NCI-H2107 treated with DMSO at 0.1 percent for 48 hours (cell line): ENCODE data around the gene DLG2.
A peak's percentile ranks its signal among the peaks of the same experiment; 100 is the strongest.
"Not testable (repeated sequence)": the region's sequence is repeated elsewhere in the genome, so short reads cannot be mapped to it uniquely, and the experiment has no call there.

ENCODE experiments used
- DNase-seq: peaks from one replicate; lab custom pipeline; 2025; ENCODE audit not compliant: unreplicated experiment; lab: John Stamatoyannopoulos, UW

The DLG2 gene

GRCh38 chr11:83778596-83778995, 1848.5 kb downstream of the DLG2 start:
- no peak for DNase-seq

DNA sequence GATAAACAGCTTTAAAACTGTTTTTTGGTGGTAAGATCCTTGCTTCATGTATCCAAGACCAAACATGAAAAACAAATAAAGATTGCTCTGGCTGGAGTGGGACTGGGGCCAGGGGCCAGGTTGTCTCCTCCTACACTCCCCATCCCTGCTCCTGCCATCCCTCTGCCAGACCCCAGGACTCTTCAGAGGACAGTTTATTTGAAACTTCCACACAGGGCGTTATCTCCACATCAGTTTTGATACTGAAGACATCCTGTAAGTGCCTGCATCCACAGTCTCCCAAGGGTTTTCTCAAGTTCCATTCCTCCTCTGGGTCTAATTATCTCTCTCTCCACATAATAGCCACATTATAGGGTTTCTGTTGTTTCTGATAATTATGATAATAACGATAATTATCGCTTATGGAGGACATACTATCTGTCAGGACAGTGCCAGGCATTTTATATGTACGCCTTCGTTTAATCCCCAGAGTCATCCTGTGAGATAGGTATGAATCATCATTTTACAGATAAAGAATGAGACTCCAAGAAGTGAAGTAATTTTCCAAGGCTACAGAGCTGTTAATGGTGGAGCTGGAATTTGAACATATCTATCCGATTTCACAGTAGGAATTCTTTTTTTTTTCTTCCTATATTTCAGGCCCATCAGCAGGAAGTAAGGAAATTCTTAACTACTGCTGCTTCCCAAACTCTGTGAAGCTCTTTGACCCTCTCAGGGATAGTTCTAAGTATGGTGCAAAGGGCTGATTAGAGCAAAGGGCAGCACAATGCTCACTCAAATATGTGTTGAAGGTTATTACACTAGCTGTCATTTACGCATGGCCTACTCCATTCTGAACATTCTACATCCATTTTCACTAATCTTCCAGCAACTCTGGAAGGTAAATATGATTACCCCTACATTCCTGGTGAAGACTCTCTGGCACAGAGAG, 1852.9 kb downstream of the DLG2 start:
- no peak for DNase-seq

DNA sequence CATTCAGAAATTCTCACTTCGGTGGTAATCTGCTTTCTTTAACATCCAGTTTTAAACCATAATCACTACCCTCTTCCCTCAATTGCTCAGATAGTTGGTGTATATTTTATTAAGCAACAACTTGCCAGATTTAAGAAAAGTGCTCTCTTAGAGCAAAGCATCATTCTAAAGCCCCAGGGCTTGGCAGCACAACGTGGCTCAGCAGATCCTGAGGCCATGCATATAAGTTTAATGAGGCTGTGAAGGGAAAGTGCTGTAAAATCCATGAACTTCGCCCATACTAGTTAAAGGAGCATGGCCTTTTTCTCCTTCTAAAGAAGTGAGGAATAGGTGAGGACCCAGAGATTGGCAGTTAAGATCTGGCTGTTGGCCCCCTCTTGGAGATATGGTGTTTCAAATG, 1858.7 kb downstream of the DLG2 start:
- DNase-seq = no peak

GRCh38 chr11:83766932-83767331, 1860.2 kb downstream of the DLG2 start:
- DNase-seq = no peak

DNA sequence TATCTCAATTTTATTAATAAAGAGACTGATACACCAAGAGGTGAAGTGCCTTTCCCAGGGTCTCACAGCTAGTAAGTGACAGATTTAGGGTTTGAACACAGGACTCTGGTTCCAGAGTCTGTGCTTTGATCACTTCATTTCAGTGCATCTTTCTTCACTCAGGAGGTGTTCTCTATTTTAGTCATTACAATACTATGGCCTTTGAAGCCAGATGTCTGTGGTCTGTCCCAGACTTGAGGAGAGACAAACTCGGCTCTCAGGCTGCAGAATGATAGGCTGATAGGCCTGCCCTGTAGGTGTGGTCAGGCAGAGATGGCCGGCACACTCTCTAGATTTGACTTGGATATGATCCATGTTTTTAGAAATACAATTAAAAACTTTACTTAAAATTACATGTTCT, 1862.5 kb downstream of the DLG2 start:
- no peak for DNase-seq

GRCh38 chr11:83760932-83761331, 1866.2 kb downstream of the DLG2 start:
- no peak for DNase-seq

- DNase-seq = no peak
Observed at GRCh38 chr11:83759148-83759547, 1868.0 kb downstream of the DLG2 start.

DNA sequence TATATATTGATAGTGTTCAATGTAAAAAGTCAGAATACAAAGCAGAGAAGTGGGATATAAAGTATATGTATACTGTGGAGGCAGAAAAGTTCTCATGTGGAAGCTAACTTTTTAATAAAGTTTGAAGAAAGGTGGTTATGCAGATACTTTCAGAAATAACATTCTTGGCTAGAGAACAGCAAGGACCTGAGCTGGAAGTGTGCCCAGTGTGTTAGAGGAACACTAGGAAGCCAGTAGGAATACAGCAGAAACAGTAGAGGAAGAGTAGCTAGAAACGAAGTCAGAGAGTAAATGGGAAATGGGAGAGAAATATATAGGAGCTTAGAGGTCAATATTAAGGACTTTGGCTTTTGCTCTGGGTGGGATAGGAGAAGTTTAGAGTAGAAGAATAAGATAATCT, 1876.1 kb downstream of the DLG2 start:
- DNase-seq = no peak

DNA sequence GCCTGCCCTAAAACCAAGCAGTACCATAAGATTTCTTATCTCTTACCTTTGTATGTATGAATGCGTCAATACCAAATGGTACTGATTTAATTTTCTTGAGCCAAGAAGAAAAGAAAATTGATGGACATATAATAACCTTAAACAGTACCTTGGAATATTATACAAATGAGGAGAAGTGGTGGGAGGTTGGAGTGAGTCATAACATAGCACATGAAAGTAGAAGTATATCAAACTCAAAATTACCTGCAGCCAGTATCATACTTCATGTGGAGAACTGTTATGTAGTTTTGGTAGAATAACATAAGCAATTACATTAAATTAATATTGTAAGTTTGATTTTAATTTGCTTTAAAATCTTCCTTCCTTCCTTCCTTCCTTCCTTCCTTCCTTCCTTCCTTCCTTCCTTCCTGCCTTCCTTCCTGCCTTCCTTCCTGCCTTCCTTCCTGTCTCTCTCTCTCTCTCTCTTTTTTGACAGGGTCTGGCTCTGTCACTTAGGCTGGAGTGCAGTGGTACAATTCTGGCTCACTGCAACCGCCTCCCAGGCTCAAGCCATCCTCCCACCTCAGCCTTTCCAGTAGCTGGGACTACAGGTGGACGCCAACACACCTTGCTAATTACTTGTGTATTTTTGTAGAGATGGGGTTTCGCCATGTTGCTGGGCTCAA, 1880.1 kb downstream of the DLG2 start:
- DNase-seq = no peak

DNA sequence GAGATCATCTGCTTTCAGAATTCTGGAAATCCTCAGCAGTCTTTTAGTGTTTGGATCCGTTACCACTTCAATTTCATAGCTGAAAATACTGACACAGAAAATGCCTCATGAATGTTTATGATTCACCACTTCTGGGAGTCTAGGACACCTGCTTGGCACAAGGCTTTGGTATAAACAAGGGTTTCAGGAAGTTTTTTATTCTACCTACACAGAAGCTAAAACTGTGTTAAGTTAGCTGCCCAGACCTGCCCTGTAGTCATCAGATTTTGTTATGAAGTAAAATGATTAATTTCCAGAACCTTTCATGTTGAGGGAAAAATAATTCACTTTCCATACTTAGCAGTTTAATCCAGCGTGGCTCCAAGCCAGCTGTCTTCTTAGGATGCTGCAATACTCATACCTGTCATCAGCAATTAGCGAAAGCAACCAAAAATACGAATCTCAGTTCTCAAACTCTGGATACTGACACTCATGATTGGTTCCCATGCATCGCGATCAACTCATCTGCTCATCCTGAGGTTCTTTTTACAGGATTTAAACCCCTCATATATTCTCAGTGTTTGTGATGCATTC, 1882.4 kb downstream of the DLG2 start:
- DNase-seq = no peak

- no peak for DNase-seq
Observed at GRCh38 chr11:83736684-83737083, 1890.5 kb downstream of the DLG2 start.

- DNase-seq = no peak
Observed at GRCh38 chr11:83734120-83734519, 1893.0 kb downstream of the DLG2 start.

GRCh38 chr11:83731288-83731687, 1895.9 kb downstream of the DLG2 start:
- not testable (repeated sequence) for DNase-seq

DNA sequence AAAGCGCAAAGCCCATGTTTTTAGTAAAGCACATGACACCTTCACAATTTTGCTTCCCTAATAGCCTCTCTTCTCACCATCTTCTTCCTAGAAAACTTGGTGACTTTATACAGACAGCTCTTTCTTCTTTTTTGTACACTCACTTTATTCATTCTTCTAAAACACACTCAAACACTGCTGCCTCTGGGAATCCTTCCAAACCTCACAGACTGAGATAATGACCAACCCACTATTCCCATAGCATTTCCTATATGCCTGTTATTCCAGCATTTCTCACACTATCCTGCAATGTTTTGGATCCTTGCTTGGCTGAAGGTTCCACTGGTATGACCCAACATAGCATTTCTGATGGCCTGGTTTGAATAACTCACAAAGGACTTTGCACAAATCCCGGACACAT, 1898.9 kb downstream of the DLG2 start:
- DNase-seq = no peak

DNA sequence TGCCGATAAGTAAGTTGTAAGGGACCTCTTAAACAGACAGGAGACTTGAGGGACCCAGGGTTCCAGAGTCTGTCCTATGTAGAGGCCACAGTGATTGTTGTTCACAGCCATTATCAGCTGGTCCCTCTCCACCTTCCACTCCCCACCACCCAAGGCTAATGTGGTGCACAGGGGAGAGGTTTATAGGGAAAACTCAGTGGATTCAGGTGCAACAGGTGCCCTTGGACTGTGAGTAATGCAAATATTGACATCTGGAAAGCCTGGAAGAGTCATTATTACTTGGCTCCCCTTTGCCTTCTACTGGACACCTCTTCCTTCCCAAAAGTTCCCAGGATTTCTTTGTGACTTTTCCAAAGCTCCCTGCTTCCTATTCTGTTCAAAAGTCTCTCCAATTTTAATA, 1899.9 kb downstream of the DLG2 start:
- DNase-seq = no peak

GRCh38 chr11:83726316-83726715, 1900.8 kb downstream of the DLG2 start:
- DNase-seq = no peak

GRCh38 chr11:83725728-83726127, 1901.4 kb downstream of the DLG2 start:
- DNase-seq = no peak

DNA sequence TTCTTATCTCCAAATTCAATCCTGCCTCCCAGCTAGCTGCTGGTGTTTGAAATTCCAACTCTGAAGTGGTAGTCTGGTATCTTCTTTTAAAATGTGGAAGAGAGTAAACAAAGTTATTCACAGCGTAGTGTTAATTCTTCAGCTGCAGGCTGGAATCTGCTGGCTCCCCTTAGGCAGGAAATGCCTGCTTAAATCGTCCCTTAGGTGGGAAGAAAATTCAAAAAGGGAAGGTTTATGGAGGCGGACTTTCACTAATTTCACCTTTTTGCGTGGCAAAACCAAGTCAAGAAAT, 1901.9 kb downstream of the DLG2 start:
- DNase-seq = no peak

DNA sequence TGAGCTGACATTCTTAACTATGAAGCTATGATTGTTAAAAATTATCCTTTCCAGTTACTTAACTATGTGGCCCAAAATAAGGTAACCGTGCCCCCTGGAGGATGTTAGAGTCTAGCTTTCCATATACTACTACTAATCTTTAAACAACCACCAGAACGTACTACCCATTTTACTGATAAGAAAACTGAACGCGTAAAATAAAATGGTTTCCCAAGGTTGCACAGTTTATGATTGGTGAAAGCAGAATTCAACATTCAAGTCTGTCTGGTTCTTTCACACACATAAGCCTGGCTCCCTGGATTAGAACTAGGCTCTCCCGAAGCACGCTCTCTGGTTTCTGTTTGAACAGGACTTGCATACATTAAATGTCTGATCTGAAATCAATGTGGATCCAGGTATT, 1903.1 kb downstream of the DLG2 start:
- DNase-seq = peak; percentile 48

- no peak for DNase-seq
Observed at GRCh38 chr11:83722392-83723119, 1904.6 kb downstream of the DLG2 start.

DNA sequence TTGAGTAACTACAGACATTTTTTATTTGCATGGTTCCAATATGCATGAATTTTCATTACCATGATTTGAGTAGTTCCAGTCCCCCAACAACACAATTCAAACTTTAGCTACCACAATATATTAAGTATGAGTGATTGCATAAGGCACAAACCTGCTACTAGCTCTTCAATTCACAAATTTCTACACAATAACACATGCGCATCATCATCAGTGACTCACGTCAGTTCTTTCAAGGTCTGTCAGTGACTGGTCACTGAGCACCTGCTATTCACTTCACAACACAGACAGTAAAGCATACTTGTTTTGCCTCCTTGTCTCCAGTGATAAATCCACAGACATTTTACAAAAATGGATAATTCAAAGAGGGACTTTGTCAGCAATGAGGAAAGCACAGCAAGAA, 1905.9 kb downstream of the DLG2 start:
- DNase-seq = no peak

DNA sequence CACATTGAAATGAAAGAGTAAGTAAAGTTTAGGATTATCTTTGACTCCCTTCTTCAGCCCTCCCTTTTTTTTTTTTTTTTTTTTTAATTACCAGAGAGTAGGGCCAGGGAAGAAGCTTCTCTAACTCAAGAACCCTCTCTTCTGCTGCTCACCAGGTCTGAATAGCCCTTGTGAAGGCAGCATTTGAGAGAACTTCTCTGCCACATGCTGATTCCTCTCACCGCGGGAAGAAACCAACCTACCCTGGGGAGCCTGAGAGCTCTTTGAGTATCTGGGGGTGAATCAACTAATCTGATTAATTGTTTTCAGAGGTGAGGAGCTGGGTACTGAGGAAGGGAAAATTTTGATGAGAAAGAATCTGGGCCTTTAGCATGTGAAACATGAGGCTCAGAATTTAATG, 1906.5 kb downstream of the DLG2 start:
- DNase-seq = no peak
